GM12873 (cell line): Measurements from ENCODE around the gene FKBP7.

Source experiments
- CTCF ChIP-seq: IDR thresholded peaks from 2 replicates; pipeline ENCODE4 v1.5.1; 2012; ENCODE audit warnings: low read depth, mild to moderate bottlenecking, moderate library complexity, low read length, control low read depth; ENCODE audit not compliant: insufficient read depth; ENCODE audit errors: missing control alignments

FKBP7 gene

GRCh38 chr2:178452870-178453269 lies 25.5 kb downstream of the FKBP7 start:
- TF ChIP-seq CTCF: no peak

- no peak for TF ChIP-seq CTCF
Measured at GRCh38 chr2:178452334-178452733, 26.1 kb downstream of the FKBP7 start.

- no peak for TF ChIP-seq CTCF
Measured at GRCh38 chr2:178450774-178451525, 27.4 kb downstream of the FKBP7 start, which contains the start of the genes PJVK and PRKRA. TSS of gene PJVK (plus strand) at chr2:178451378. CDS start at chr2:178453410, 2,032 bp downstream. TSS of gene PRKRA (minus strand) at chr2:178451175. CDS start at chr2:178451030, 145 bp downstream.

GRCh38 chr2:178450524-178450773 lies 28.0 kb downstream of the FKBP7 start:
- TF ChIP-seq CTCF: no peak

GRCh38 chr2:178449700-178450523 lies 28.5 kb downstream of the FKBP7 start:
- no peak for TF ChIP-seq CTCF

- no peak for TF ChIP-seq CTCF
Measured at GRCh38 chr2:178448968-178449661, 29.3 kb downstream of the FKBP7 start.

- no peak for TF ChIP-seq CTCF
Measured at GRCh38 chr2:178441426-178441825, 37.0 kb downstream of the FKBP7 start.
